Measurements from ENCODE around the gene ANKRD33B.
"Not testable (repeated sequence)": the region's sequence is repeated elsewhere in the genome, so short reads cannot be mapped to it uniquely, and the experiment has no call there.

The ANKRD33B gene

DNA sequence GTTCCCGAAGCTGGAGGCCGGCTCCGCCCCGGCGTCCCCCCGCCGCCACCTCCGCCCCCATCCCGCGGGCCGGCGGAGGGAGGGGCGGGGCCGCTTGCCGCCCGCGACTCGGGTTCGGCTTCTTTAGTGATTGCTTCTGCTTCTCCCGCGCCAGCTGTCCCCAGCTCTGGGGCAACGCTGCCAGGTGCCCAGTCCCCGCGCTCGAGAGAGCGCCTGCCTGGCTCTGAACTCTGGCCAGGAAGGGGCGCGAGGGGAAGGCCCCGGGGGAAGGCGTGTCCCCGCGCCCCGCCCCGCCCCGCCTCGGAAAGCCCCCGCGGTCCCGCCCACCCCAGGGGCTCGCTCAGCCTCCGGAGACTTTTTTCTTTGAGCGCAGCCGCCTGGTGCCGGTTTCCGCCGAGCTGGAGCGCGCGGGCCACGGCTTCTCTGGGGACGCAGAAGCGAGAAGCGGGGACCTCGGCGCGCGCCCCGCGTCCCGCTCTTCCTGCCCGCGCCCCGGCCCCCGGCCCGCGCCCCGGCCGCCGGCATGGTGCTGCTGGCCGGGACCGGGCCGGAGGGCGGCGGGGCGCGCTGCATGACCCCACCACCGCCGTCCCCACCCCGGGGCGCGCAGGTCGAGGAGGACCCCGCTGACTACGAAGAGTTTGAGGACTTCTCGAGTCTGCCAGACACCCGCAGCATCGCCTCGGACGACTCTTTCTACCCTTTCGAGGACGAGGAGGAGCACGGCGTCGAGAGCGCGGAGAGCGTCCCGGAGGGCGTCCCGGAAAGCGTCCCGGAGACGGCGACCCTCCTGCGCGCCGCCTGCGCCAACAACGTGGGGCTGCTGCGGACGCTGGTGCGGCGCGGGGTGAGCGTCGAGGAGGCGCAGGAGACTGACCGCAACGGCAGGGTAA is at the start of gene ANKRD33B:
Gene ANKRD33B (plus strand): TSS at position 126 of the 893 bp plus-strand sequence. CDS start 398 bp downstream, at position 524.
- in situ Hi-C loops (cut with HindIII; ENCODE audit: low pct_ligation_motif_present, low sequenced_read_pairs) = no loop called here
- Histone ChIP-seq H3K36me3 (replicated peaks) (no peaks in the 10 kb centered on the region), H3K27me3 (replicated peaks) (no peaks in the 10 kb centered on the region), H3K4me3 (ENCODE audit: low read depth, low read length) (peak within 1 kb of the TSS; percentile 62), H3K27ac (peak within 1 kb of the TSS; percentile 67)
- peak; percentile 39 for DNase-seq
- TF ChIP-seq, protein P1, sequence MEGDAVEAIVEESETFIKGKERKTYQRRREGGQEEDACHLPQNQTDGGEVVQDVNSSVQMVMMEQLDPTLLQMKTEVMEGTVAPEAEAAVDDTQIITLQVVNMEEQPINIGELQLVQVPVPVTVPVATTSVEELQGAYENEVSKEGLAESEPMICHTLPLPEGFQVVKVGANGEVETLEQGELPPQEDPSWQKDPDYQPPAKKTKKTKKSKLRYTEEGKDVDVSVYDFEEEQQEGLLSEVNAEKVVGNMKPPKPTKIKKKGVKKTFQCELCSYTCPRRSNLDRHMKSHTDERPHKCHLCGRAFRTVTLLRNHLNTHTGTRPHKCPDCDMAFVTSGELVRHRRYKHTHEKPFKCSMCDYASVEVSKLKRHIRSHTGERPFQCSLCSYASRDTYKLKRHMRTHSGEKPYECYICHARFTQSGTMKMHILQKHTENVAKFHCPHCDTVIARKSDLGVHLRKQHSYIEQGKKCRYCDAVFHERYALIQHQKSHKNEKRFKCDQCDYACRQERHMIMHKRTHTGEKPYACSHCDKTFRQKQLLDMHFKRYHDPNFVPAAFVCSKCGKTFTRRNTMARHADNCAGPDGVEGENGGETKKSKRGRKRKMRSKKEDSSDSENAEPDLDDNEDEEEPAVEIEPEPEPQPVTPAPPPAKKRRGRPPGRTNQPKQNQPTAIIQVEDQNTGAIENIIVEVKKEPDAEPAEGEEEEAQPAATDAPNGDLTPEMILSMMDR (IDR thresholded peaks at IDR 0.05; ENCODE audit: low read depth, low read length, missing control alignments) = no peak

DNA sequence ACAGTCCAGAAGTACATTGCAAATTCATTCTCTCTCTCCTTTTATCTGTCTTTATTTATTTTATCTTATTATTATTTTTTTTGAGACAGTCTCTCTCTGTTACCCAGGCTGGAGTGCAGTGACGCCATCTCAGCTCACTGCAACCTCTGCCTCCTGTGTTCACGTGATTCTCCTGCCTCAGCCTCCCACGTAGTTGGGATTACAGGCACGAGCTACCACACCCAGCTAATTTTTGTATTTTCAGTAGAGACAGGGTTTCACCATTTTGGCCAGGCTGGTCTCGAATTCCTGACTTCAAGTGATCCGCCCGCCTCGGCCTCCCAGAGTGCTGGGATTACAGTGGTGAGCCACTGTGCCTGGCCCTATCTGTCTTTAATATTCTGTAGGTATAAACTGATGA is 49.3 kb upstream of the ANKRD33B start:
- in situ Hi-C loops (cut with HindIII; ENCODE audit: low pct_ligation_motif_present, low sequenced_read_pairs); H3K27me3 ChIP-seq (replicated peaks); H3K4me3 ChIP-seq (ENCODE audit: low read depth, low read length); DNase-seq; H3K36me3 ChIP-seq (replicated peaks): not testable (repeated sequence)
- H3K27ac ChIP-seq = peak overlapping the region; percentile 44

DNA sequence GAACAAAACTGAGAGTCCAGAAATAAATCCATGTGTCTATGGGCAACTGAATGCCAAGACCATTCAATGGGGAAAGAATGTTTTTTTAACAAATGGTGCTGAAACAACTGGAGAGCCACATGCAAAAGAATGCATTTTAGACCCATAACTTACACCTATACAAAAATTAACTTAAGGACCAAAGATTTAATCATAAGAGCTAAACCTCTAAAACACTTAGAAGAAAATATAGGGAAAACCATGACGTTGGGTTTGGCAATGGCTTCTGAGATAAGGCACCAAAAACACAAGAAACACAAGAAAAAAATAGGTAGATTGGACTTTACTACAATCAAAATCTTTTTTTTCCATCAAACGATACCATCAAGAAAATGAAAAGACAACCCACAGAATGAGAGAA is 48.4 kb upstream of the ANKRD33B start:
- no peak overlapping the region for H3K27ac ChIP-seq
- H3K27me3 ChIP-seq (replicated peaks) = no peaks in the 10 kb centered on the region
- TF ChIP-seq, protein P1 (IDR thresholded peaks at IDR 0.05; ENCODE audit: low read depth, low read length, missing control alignments) = no peak
- in situ Hi-C loops (cut with HindIII; ENCODE audit: low pct_ligation_motif_present, low sequenced_read_pairs) = no loop called here
- DNase-seq = no peak
- no peaks in the 10 kb centered on the region for H3K36me3 ChIP-seq (replicated peaks)
- H3K4me3 ChIP-seq (ENCODE audit: low read depth, low read length) = no peak overlapping the region

GRCh38 chr5:10518347-10518746 is 45.5 kb upstream of the ANKRD33B start:
- H3K27me3 ChIP-seq (replicated peaks) = no peaks in the 10 kb centered on the region
- in situ Hi-C loops (cut with HindIII; ENCODE audit: low pct_ligation_motif_present, low sequenced_read_pairs) = no loop called here
- DNase-seq = peak; percentile 33
- no peak overlapping the region for H3K4me3 ChIP-seq (ENCODE audit: low read depth, low read length)
- H3K27ac ChIP-seq = no peak overlapping the region
- no peaks in the 10 kb centered on the region for H3K36me3 ChIP-seq (replicated peaks)
- TF ChIP-seq, protein P1 (IDR thresholded peaks at IDR 0.05; ENCODE audit: low read depth, low read length, missing control alignments) = no peak

DNA sequence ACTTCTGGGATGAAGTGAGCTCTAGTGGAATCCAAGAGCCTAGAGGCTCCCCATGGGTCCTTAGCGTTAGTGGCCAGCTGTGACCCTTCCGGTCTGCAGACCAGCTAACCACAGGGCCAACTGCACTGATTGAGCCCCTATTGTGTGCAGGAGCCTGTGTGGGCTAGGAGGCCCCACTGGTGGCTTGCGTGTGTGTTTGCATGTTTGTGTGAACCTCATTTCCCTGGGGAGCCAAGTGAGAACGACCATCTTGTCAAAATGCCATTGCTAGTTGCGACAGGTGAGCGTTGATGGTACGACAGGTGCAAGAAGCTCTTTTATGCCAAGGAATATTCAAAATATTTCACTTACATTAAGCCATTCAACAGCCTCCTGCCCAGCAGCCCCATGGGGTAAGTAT is 44.1 kb upstream of the ANKRD33B start:
- Histone ChIP-seq H3K27ac (no peak overlapping the region), H3K36me3 (replicated peaks) (no peaks in the 10 kb centered on the region), H3K27me3 (replicated peaks) (no peaks in the 10 kb centered on the region), H3K4me3 (ENCODE audit: low read depth, low read length) (no peak overlapping the region)
- DNase-seq = no peak
- TF ChIP-seq, protein P1 (IDR thresholded peaks at IDR 0.05; ENCODE audit: low read depth, low read length, missing control alignments) = no peak
- in situ Hi-C loops (cut with HindIII; ENCODE audit: low pct_ligation_motif_present, low sequenced_read_pairs) = no loop called here

DNA sequence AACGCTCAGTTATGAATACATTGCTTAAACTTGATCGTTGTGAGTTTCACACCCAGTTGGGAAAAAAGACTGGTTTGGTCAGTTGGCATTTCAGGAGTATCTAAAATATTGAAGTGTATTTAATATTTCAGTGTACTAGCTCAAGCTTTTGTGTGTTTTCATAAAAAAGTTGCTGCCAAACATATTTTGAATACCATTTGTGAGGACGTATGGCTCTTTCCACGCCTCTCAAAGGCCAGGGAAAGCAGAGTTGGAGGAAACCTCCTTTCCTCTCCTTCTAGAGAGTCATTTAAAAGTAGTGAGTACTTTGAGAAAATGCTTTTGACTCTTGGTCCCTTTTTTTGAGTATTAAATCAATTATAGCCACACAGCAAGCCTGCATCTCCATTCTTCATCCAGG is 43.2 kb upstream of the ANKRD33B start:
- H3K27ac ChIP-seq = no peak overlapping the region
- in situ Hi-C loops (cut with HindIII; ENCODE audit: low pct_ligation_motif_present, low sequenced_read_pairs) = no loop called here
- no peak overlapping the region for H3K4me3 ChIP-seq (ENCODE audit: low read depth, low read length)
- no peaks in the 10 kb centered on the region for H3K36me3 ChIP-seq (replicated peaks)
- H3K27me3 ChIP-seq (replicated peaks) = no peaks in the 10 kb centered on the region
- DNase-seq = peak; percentile 40
- TF ChIP-seq, protein P1 (IDR thresholded peaks at IDR 0.05; ENCODE audit: low read depth, low read length, missing control alignments) = no peak
